ENCODE data around the gene CPS1.

The CPS1 gene

GRCh38 chr2:210551001-210551400 is 5.4 kb upstream of the CPS1 start:
- TF ChIP-seq ZNF785 (tag by site-specific recombination; IDR thresholded peaks at IDR 0.05) (no peak), ZNF416 (tag by site-specific recombination; IDR thresholded peaks at IDR 0.05) (no peak), HOXA7 (CRISPR knock-in tag; IDR thresholded peaks at IDR 0.05; ENCODE audit: borderline replicate concordance) (no peak), GLIS1 (tag by site-specific recombination; IDR thresholded peaks at IDR 0.05) (no peak), ZNF449 (tag by site-specific recombination; IDR thresholded peaks at IDR 0.05) (no peak), ZNF221 (tag by site-specific recombination; IDR thresholded peaks at IDR 0.05; ENCODE audit: borderline replicate concordance) (no peak), ZNF830 (tag by site-specific recombination; IDR thresholded peaks at IDR 0.05; ENCODE audit: low read depth) (no peak), HIC1 (tag by site-specific recombination; IDR thresholded peaks at IDR 0.05) (no peak), ZNF202 (tag by site-specific recombination; IDR thresholded peaks at IDR 0.05; ENCODE audit: borderline replicate concordance) (no peak), ZNF677 (tag by site-specific recombination; IDR thresholded peaks at IDR 0.05) (no peak), ZNF341 (tag by site-specific recombination; IDR thresholded peaks at IDR 0.05; ENCODE audit: low read depth) (no peak), ZNF121 (tag by site-specific recombination; IDR thresholded peaks at IDR 0.05) (no peak), RBAK (tag by site-specific recombination; IDR thresholded peaks at IDR 0.05) (no peak), BCL11A (tag by site-specific recombination; IDR thresholded peaks at IDR 0.05; ENCODE audit: low read depth) (no peak)
- POLR2A ChIA-PET: no interaction called here
- CTCF ChIA-PET: interaction anchor here (1.1 kb wide), 1 partner anchor 10 kb away, joined by 4 read pairs; no protein-coding TSS in a partner anchor
- no peaks in the 10 kb centered on the region for H3K4me1 ChIP-seq (ENCODE audit: control insufficient read depth, insufficient read depth, low read length)
- H3K27ac ChIP-seq (ENCODE audit: extremely low read depth, low read depth, low read length): no peak overlapping the region
- no peaks in the 10 kb centered on the region for H3K9me3 ChIP-seq (ENCODE audit: control insufficient read depth, insufficient read depth, low read depth, low read length)
- no peak overlapping the region for H3K4me3 ChIP-seq (ENCODE audit: low read depth, low read length)
- no peaks in the 10 kb centered on the region for H3K36me3 ChIP-seq (ENCODE audit: control insufficient read depth in 2 of 2, insufficient read depth in 1 of 2, low read length in 2 of 2)

GRCh38 chr2:210553373-210553772 is 3.0 kb upstream of the CPS1 start:
- no peaks in the 10 kb centered on the region for H3K9me3 ChIP-seq (ENCODE audit: control insufficient read depth, insufficient read depth, low read depth, low read length)
- H3K4me1 ChIP-seq (ENCODE audit: control insufficient read depth, insufficient read depth, low read length): peaks cover 6% of the 10 kb centered on the region; the same call in 1 of the 2 replicates
- TF ChIP-seq WT1 (tag by site-specific recombination; IDR thresholded peaks at IDR 0.05): no peak
- TF ChIP-seq ZNF274 (IDR thresholded peaks at IDR 0.05; ENCODE audit: low read length): no peak
- no peak for TF ChIP-seq ZNF274 (tag by site-specific recombination; IDR thresholded peaks at IDR 0.05; ENCODE audit: borderline replicate concordance)
- TF ChIP-seq ZNF777 (tag by site-specific recombination; IDR thresholded peaks at IDR 0.05; ENCODE audit: borderline replicate concordance): no peak
- no peak for TF ChIP-seq ZNF155 (tag by site-specific recombination; IDR thresholded peaks at IDR 0.05)
- no peak for TF ChIP-seq ZXDB (tag by site-specific recombination; IDR thresholded peaks at IDR 0.05)
- no peak for TF ChIP-seq ZNF623 (tag by site-specific recombination; IDR thresholded peaks at IDR 0.05)
- no peak for TF ChIP-seq ZNF121 (tag by site-specific recombination; IDR thresholded peaks at IDR 0.05)
- no peak for TF ChIP-seq ZSCAN23 (tag by site-specific recombination; IDR thresholded peaks at IDR 0.05)
- no peak for TF ChIP-seq ZNF561 (tag by site-specific recombination; IDR thresholded peaks at IDR 0.05; ENCODE audit: borderline replicate concordance)
- TF ChIP-seq KLF9 (tag by site-specific recombination; IDR thresholded peaks at IDR 0.05; ENCODE audit: low read depth): no peak
- no peak for TF ChIP-seq ZNF747 (tag by site-specific recombination; IDR thresholded peaks at IDR 0.05)
- no peak for TF ChIP-seq ZNF114 (tag by site-specific recombination; IDR thresholded peaks at IDR 0.05)
- TF ChIP-seq, protein P1, sequence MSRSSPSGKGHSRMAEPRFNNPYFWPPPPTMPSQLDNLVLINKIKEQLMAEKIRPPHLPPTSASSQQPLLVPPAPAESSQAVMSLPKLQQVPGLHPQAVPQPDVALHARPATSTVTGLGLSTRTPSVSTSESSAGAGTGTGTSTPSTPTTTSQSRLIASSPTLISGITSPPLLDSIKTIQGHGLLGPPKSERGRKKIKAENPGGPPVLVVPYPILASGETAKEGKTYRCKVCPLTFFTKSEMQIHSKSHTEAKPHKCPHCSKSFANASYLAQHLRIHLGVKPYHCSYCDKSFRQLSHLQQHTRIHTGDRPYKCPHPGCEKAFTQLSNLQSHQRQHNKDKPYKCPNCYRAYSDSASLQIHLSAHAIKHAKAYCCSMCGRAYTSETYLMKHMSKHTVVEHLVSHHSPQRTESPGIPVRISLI (tag by site-specific recombination; IDR thresholded peaks at IDR 0.05): no peak
- TF ChIP-seq ZFP37 (tag by site-specific recombination; IDR thresholded peaks at IDR 0.05): no peak
- TF ChIP-seq, protein P2, sequence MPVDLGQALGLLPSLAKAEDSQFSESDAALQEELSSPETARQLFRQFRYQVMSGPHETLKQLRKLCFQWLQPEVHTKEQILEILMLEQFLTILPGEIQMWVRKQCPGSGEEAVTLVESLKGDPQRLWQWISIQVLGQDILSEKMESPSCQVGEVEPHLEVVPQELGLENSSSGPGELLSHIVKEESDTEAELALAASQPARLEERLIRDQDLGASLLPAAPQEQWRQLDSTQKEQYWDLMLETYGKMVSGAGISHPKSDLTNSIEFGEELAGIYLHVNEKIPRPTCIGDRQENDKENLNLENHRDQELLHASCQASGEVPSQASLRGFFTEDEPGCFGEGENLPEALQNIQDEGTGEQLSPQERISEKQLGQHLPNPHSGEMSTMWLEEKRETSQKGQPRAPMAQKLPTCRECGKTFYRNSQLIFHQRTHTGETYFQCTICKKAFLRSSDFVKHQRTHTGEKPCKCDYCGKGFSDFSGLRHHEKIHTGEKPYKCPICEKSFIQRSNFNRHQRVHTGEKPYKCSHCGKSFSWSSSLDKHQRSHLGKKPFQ (tag by site-specific recombination; IDR thresholded peaks at IDR 0.05): no peak
- no peak for TF ChIP-seq SCRT2 (tag by site-specific recombination; IDR thresholded peaks at IDR 0.05)
- TF ChIP-seq ZNF624 (tag by site-specific recombination; IDR thresholded peaks at IDR 0.05): no peak
- no peak overlapping the region for H3K4me3 ChIP-seq (ENCODE audit: low read depth, low read length)
- ChIA-PET POLR2A (no interaction called here), CTCF (no interaction called here)
- no peak overlapping the region for H3K27ac ChIP-seq (ENCODE audit: extremely low read depth, low read depth, low read length)
- no peaks in the 10 kb centered on the region for H3K36me3 ChIP-seq (ENCODE audit: control insufficient read depth in 2 of 2, insufficient read depth in 1 of 2, low read length in 2 of 2)
